Fibroblast of pulmonary artery (primary cell): ENCODE data around the gene LTBP2.
"Not testable (repeated sequence)": the region's sequence is repeated elsewhere in the genome, so short reads cannot be mapped to it uniquely, and the experiment has no call there.

Source experiments
- DNase-seq: peaks from one replicate; pipeline ENCODE4 v3.0.0-alpha.2; 2010; ENCODE audit warnings: low read depth
- H3K4me3 ChIP-seq: replicated peaks from 2 replicates; pipeline ENCODE4 v1.5.1; 2011; ENCODE audit warnings: low read depth, mild to moderate bottlenecking, control low read depth, low read length, moderate library complexity
- CTCF ChIP-seq: IDR thresholded peaks from 2 replicates; pipeline ENCODE4 v1.5.1; 2011; ENCODE audit warnings: mild to moderate bottlenecking, control low read depth, low read length, inconsistent platforms; ENCODE audit errors: missing control alignments

The LTBP2 gene

DNA sequence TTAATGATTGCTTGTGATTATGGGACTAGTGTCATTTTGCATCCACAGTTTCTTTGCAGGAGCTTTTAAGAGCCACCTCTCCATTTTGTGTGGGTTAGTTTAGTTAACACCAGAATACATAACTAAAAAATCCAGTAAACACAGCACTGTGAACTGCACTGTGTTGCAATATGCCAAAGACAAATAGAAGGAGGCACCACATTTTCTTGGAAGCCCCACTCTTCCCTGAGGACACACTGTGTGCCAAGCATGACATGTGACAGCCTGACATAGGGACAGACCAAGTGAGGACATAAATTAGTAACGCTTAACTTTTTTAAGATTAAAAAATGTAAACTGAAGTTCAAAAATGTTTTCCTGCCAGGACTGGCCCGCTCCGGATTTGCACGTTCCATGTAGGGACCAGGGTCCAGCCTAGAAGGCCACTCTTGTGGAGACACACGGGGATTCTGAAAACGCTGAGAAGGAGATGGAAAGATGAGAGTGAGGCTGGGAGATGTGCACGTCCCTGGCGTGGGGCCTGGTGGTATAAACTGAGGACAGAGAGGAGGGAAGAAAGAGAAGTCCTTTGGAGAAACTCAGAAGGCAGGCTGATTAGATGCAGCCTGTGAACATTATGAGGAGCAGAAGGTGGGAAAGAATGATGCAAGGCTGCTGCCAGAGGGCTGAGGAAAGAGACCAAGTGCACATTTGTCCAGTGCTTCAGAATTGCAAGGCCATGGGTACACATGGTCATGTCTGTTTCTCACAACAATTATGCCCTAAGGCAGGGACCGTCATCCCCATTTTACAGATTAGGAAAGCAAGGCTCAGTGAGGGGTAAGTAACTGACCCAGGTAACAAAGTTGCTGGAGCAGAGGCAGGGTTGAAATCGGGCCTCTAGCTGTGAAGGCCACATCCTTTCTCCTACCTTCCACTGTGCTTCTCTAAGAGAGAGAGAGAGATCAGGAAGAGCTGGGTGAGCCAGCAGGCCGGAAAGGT lies 73.3 kb downstream of the LTBP2 start:
- no peak for DNase-seq
- no peak for TF ChIP-seq CTCF
- no peak overlapping the region for H3K4me3 ChIP-seq

- DNase-seq, H3K4me3 ChIP-seq: not testable (repeated sequence)
Measured at GRCh38 chr14:74536336-74536735, 75.7 kb downstream of the LTBP2 start.

- no peak for TF ChIP-seq CTCF
- no peak for DNase-seq
- H3K4me3 ChIP-seq: no peak overlapping the region
Measured at GRCh38 chr14:74535756-74536325, 76.2 kb downstream of the LTBP2 start.

- no peak for DNase-seq
- no peak overlapping the region for H3K4me3 ChIP-seq
- no peak for TF ChIP-seq CTCF
Measured at GRCh38 chr14:74533576-74533975, 78.5 kb downstream of the LTBP2 start.

GRCh38 chr14:74532246-74532645 lies 79.8 kb downstream of the LTBP2 start:
- no peak overlapping the region for H3K4me3 ChIP-seq
- DNase-seq: no peak
- TF ChIP-seq CTCF: no peak

- peak; percentile 33 for TF ChIP-seq CTCF
Measured at GRCh38 chr14:74531467-74531866, 80.6 kb downstream of the LTBP2 start.

DNA sequence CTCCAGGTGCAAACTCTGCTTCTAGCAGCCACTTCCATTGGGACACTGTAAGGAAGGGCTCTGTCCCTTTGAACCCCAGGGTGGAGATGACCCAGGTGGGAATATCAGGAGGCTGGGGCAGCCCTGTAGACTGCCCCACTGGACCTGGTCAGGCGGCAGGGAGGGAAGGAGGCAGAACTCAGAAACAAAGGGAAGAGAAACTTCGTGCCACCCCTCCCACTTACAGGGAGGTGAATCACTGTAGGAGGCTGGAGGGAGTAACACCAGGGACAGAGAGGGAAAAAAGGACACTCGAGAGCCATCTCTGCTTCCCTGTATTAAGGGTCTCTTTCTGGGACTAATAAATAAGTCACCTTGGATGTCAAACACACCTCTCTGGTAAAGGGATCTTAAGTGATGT lies 81.0 kb downstream of the LTBP2 start:
- no peak overlapping the region for H3K4me3 ChIP-seq
- DNase-seq: no peak

More at GRCh38 chr14:74531467-74531866, 80.6 kb downstream of the LTBP2 start:
- H3K4me3 ChIP-seq: no peak overlapping the region
- DNase-seq: peak; percentile 65

More for the DNA sequence above, 81.0 kb downstream of the LTBP2 start:
- no peak for TF ChIP-seq CTCF
